Natural killer cell treated with Interleukin-12 subunit alpha and Interleukin-12 subunit beta and Interleukin-15 and Interleukin-18, amount 100 ng/mL, for 72 hours (primary cell): Measurements from ENCODE around the gene NTM. TPM values are rescaled to one million over a fixed set of nuclear protein-coding genes. Genes with fewer than 3 reads are reported as not detected.

Source experiments
- ATAC-seq, 2 donors: fragments of 150-1000 bp; cut with Tn5 transposase in 1 of 2; sonication (Bioruptor Pico), chemical (Tn5 transposase) in 1 of 2; 2 replicates each; pipeline ENCODE4 v1.10.0; 2021
- DNase-seq: peaks from one replicate; pipeline ENCODE4 v3.0.0; 2022; ENCODE audit warnings: low spot score
- H3K27ac Mint-ChIP-seq, 2 donors: 1 replicate in 1 of 2; 2 replicates in 1 of 2; pipeline ENCODE4 v1.8.0; 2022; ENCODE audit warnings: mixed read lengths in 2 of 2, mild to moderate bottlenecking in 1 of 2, moderate library complexity in 1 of 2
- H3K27me3 Mint-ChIP-seq, 2 donors: 1 replicate in 1 of 2; 2 replicates in 1 of 2; pipeline ENCODE4 v1.8.0; 2022; ENCODE audit warnings: mixed read lengths in 2 of 2
- H3K36me3 Mint-ChIP-seq: one replicate; pipeline ENCODE4 v1.8.0; 2022; ENCODE audit warnings: mixed read lengths
- H3K4me1 Mint-ChIP-seq, 2 donors: 1 replicate in 1 of 2; 2 replicates in 1 of 2; pipeline ENCODE4 v1.8.0; 2022; ENCODE audit warnings: low read depth in 2 of 2, mixed read lengths in 2 of 2, mild to moderate bottlenecking in 1 of 2
- H3K4me3 Mint-ChIP-seq: one replicate; pipeline ENCODE4 v1.8.0; 2022; ENCODE audit warnings: mixed read lengths
- H3K9me3 Mint-ChIP-seq: 2 replicates; pipeline ENCODE4 v1.8.0; 2022; ENCODE audit warnings: mixed read lengths
- total RNA-seq, 2 donors: library from RNA; stranded (reverse); gene quantifications; one replicate each; pipeline ENCODE4 v1.2.3, GENCODE V29; 2022

Gene NTM
- total RNA-seq, 2 donors from 2014 or later, result not detected

DNA sequence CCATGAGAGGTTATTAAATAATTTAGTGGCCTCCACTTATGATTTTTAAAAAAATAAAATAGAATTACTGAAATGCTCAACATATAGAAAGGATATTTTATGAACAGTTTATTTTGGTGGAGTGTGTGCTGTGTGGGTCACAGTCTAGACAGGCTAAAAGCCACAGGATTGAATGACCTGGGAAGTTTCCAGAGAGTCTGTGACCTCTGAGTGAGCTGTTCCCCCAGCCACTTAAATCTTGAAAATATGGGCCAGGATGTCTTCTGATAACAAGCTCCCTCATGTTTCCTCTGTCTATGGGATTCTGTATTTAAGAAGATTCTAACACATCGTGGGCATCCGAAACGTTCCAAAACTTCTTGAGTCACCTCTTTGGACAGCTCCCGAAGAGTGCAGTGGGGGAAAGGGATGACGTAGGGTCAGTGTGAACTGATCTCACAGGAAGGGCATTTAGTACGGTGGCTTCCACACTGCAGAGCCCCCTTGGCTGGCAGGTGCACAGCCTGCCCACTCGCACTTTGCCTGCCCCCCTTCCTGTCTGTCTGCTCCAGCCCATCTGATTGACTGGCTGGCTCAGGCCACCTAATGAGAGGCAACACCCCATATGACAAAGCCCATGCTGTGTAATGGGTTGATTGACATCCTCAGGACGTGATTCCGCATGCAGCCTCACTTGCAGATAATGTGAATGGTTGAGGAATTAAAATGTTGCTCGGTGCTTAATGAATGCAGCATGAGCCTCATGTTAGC lies 97.4 kb downstream of the NTM start:
- DNase-seq (no peak), ATAC-seq (no peak)
- no peaks in the 10 kb centered on the region for H3K36me3 Mint-ChIP-seq
- no peaks in the 10 kb centered on the region for H3K4me1 Mint-ChIP-seq
- no peak overlapping the region for H3K4me3 Mint-ChIP-seq
- H3K27me3 Mint-ChIP-seq, result peaks cover 7 to 29% of the 10 kb centered on the region in 2 donors
- no peak overlapping the region for H3K27ac Mint-ChIP-seq
- no peaks in the 10 kb centered on the region for H3K9me3 Mint-ChIP-seq

- Mint-ChIP-seq H3K9me3 (no peaks in the 10 kb centered on the region), H3K4me1 (no peaks in the 10 kb centered on the region), H3K36me3 (no peaks in the 10 kb centered on the region), H3K27me3 (peaks cover 6 to 25% of the 10 kb centered on the region in 2 donors), H3K27ac (no peak overlapping the region), H3K4me3 (no peak overlapping the region)
- DNase-seq, result no peak
- ATAC-seq, result no peak
Measured at GRCh38 chr11:131468565-131468964, 98.2 kb downstream of the NTM start.

GRCh38 chr11:131470216-131470925 lies 100.0 kb downstream of the NTM start:
- H3K27ac Mint-ChIP-seq, result no peak overlapping the region

DNA sequence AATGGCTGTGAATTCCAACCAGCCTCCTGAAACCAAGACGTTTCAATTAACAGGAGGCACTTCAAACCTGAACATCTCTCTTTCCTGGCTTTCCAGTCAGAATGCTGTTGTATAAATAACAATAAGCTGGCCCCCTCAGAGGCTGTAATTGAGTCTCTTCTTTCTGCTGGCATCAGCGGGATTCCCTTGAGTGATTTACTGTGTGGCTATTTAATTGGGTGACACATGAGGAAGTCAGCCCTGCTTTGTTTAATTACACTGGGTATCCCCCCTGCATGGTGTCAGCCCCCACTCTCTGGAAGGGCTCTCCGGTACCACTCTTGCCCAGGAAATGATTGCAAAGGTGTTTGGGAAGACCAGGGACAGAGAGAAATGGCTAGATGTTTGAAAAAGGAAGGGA lies 101.6 kb downstream of the NTM start:
- no peaks in the 10 kb centered on the region for H3K36me3 Mint-ChIP-seq
- H3K27ac Mint-ChIP-seq, result no peak overlapping the region
- H3K9me3 Mint-ChIP-seq, result peaks cover 7% of the 10 kb centered on the region
- H3K4me3 Mint-ChIP-seq, result no peak overlapping the region
- H3K27me3 Mint-ChIP-seq, result peaks cover 0 to 24% of the 10 kb centered on the region in 2 donors
- no peak for DNase-seq
- ATAC-seq, result no peak
- H3K4me1 Mint-ChIP-seq, result no peaks in the 10 kb centered on the region

More at GRCh38 chr11:131470216-131470925, 100.0 kb downstream of the NTM start:
- Mint-ChIP-seq H3K4me3 (no peak overlapping the region), H3K36me3 (no peaks in the 10 kb centered on the region), H3K4me1 (no peaks in the 10 kb centered on the region), H3K27me3 (peaks cover 2 to 25% of the 10 kb centered on the region in 2 donors), H3K9me3 (peaks cover 7% of the 10 kb centered on the region)
- DNase-seq, result no peak
- no peak for ATAC-seq

GRCh38 chr11:131474947-131475346 lies 104.5 kb downstream of the NTM start:
- Mint-ChIP-seq H3K27me3 (peaks cover 3 to 40% of the 10 kb centered on the region in 2 donors), H3K27ac (no peak overlapping the region), H3K4me1 (no peaks in the 10 kb centered on the region), H3K4me3 (no peak overlapping the region), H3K9me3 (peaks cover 13% of the 10 kb centered on the region), H3K36me3 (no peaks in the 10 kb centered on the region)
- ATAC-seq (no peak), DNase-seq (no peak)

DNA sequence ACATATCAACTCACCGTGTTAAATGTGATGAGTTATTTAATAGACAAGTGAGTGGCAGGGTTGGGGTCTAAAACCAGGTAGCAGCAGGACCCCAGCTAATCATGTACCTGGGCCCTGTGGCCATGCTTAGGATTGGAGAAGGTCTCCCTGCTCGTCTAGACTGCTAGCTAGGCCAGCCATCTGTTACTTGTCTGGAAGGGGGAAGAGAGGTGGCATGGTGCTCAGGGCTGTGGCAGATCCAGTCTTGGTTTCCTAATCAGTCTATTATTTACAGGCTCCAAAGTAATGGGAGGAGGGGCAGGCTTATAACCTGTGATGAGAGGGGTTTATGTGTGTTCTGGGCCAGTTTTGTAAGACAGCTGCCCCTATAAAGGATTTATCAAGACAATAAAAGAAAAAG lies 105.9 kb downstream of the NTM start:
- peaks cover 3 to 40% of the 10 kb centered on the region in 2 donors for H3K27me3 Mint-ChIP-seq
- DNase-seq (no peak), ATAC-seq (no peak)
- H3K9me3 Mint-ChIP-seq, result peaks cover 18% of the 10 kb centered on the region
- H3K4me3 Mint-ChIP-seq, result no peak overlapping the region
- no peak overlapping the region for H3K27ac Mint-ChIP-seq
- H3K4me1 Mint-ChIP-seq, result no peaks in the 10 kb centered on the region
- no peaks in the 10 kb centered on the region for H3K36me3 Mint-ChIP-seq

- Mint-ChIP-seq H3K27me3 (peaks cover 7 to 33% of the 10 kb centered on the region in 2 donors), H3K4me1 (no peaks in the 10 kb centered on the region), H3K36me3 (no peaks in the 10 kb centered on the region), H3K9me3 (peaks cover 21% of the 10 kb centered on the region), H3K4me3 (no peak overlapping the region), H3K27ac (no peak overlapping the region)
- ATAC-seq (no peak), DNase-seq (no peak)
Measured at GRCh38 chr11:131478341-131478740, 107.9 kb downstream of the NTM start.

DNA sequence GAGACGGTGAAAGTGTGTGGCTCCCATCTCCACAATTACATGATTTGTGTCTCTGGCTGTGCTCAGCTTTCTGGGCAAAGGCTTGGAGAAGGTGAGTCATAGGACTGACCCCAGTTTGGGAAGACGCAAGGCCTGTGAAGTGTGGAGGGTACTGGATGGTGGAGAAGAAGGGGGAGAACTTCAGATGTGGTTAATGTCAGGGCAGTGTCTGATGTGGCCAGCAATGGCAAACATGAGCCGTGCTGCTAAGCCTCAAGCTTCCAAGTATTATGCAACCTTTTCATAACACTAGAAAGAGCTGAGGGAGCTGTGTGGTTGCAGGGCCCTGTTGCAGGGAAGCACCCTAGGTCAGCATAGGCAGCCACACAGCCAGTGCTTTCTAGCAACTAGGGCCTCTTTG lies 110.9 kb downstream of the NTM start:
- ATAC-seq, result no peak
- H3K27me3 Mint-ChIP-seq, result peaks cover 7 to 15% of the 10 kb centered on the region in 2 donors
- H3K4me1 Mint-ChIP-seq, result no peaks in the 10 kb centered on the region
- H3K27ac Mint-ChIP-seq, result no peak overlapping the region
- no peak overlapping the region for H3K4me3 Mint-ChIP-seq
- no peak for DNase-seq
- H3K9me3 Mint-ChIP-seq, result peaks cover 14% of the 10 kb centered on the region
- H3K36me3 Mint-ChIP-seq, result no peaks in the 10 kb centered on the region

DNA sequence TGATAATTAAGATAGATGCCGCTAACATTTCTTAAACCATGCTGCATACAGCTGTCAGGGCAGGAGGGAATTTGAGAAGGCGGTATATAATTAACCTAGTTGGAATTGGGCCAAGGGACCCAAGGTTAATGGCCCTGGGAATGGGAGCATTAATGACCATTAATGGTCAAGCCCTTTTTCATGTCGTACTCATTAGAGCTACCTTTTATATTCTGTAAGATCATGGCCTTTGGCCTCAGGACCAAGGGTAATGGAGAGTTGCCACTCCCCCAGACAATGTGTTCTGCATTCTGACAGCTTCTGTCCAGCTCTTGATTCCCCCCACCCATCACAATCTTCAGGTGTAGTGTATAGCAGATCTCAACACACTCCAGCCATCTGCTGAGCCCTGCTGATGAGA lies 111.6 kb downstream of the NTM start:
- H3K27ac Mint-ChIP-seq, result no peak overlapping the region
- ATAC-seq, result no peak
- H3K4me3 Mint-ChIP-seq, result no peak overlapping the region
- peaks cover 7 to 15% of the 10 kb centered on the region in 2 donors for H3K27me3 Mint-ChIP-seq
- H3K9me3 Mint-ChIP-seq, result peaks cover 14% of the 10 kb centered on the region
- H3K36me3 Mint-ChIP-seq, result no peaks in the 10 kb centered on the region
- DNase-seq, result no peak
- no peaks in the 10 kb centered on the region for H3K4me1 Mint-ChIP-seq

DNA sequence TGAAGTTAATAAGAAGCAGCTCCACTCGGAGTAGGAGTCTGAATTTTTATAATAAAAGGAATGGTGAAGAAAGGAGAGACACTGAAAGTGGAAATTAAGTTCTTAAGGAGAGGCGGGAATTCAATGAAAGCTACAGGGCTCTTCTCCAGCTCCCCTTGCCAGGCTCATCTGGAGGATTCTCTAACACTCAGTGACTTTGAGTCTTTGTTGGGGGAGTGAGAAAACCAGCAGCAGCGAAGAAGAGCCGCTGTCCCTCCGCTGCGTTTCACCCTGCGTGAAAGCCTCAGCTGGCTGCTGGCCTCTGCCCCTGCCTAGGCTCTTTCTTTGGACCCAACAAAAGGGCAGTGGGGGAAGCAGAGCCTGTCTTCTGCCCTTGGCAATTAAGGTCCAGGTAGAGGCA lies 113.0 kb downstream of the NTM start:
- peaks cover 8% of the 10 kb centered on the region for H3K9me3 Mint-ChIP-seq

GRCh38 chr11:131483877-131484276 lies 113.5 kb downstream of the NTM start:
- ATAC-seq, result no peak
- no peaks in the 10 kb centered on the region for H3K36me3 Mint-ChIP-seq
- no peak overlapping the region for H3K27ac Mint-ChIP-seq

More for the DNA sequence above, 113.0 kb downstream of the NTM start:
- ATAC-seq (no peak), DNase-seq (no peak)
- Mint-ChIP-seq H3K4me3 (no peak overlapping the region), H3K27me3 (peaks cover 5 to 7% of the 10 kb centered on the region in 2 donors), H3K27ac (no peak overlapping the region), H3K36me3 (no peaks in the 10 kb centered on the region), H3K4me1 (no peaks in the 10 kb centered on the region)

DNA sequence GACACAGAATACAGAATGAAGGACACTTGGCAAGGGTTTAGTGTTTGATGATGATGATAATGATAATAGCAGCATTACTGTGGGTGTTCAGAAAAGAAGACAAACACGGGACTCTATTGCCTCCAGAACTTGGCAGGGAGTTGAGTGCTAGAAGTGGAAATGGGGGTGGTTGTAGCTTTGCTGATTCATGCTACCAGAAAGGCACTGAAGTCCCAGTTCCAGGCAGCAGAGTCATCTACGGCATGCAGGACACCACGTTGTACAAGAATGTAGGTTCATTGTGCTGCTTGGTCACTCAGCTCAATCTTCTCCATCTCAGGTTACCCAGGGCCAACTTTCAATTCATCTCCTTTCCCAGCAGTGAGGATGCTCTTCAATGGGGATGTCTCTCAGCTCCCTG lies 115.7 kb downstream of the NTM start:
- Mint-ChIP-seq H3K9me3 (peaks cover 5% of the 10 kb centered on the region), H3K36me3 (no peaks in the 10 kb centered on the region), H3K27me3 (peaks cover 0 to 3% of the 10 kb centered on the region in 2 donors), H3K4me3 (no peak overlapping the region), H3K4me1 (no peaks in the 10 kb centered on the region), H3K27ac (no peak overlapping the region)
- DNase-seq (no peak), ATAC-seq (no peak)

More at GRCh38 chr11:131483877-131484276, 113.5 kb downstream of the NTM start:
- no peak overlapping the region for H3K4me3 Mint-ChIP-seq
- H3K9me3 Mint-ChIP-seq, result peaks cover 8% of the 10 kb centered on the region
- H3K27me3 Mint-ChIP-seq, result peaks cover 4 to 7% of the 10 kb centered on the region in 2 donors
- DNase-seq, result no peak
- no peaks in the 10 kb centered on the region for H3K4me1 Mint-ChIP-seq

DNA sequence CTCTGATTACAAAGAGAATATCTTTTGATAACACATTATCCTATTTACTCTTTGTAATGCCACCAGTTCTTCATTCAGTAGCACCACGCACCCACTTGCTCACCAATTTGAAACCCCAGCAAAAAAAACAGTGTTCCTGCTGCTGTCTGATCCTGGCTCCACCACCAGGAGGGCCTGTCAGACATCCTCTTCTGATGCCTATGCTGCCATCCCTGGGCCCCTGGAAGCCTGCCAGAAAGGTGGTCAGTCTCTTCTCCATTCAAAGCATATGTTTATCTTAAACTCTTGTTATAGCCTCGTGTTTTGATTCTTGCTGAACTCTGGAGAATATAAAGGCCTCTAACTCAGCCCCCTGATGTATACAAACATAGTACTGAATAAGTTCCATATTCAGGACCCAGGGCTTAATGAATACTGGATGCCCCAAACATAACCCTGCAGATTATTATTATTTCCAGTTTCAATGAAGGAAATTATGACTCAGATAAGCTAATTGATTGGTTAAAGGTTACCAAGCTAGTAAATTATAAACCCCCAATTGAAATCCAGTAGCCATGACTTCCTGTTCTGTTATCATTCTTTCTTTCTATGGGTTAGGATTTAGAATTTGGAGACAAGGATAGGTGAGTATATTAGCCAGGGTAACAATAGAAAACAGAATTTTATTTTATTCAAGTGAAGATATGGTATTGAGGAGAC lies 116.7 kb downstream of the NTM start:
- no peaks in the 10 kb centered on the region for H3K36me3 Mint-ChIP-seq
- H3K27ac Mint-ChIP-seq, result no peak overlapping the region
- no peak for DNase-seq
- ATAC-seq, result no peak
- peaks cover 0 to 3% of the 10 kb centered on the region in 2 donors for H3K27me3 Mint-ChIP-seq
- no peaks in the 10 kb centered on the region for H3K4me1 Mint-ChIP-seq
- H3K9me3 Mint-ChIP-seq, result peaks cover 3% of the 10 kb centered on the region
- no peak overlapping the region for H3K4me3 Mint-ChIP-seq

DNA sequence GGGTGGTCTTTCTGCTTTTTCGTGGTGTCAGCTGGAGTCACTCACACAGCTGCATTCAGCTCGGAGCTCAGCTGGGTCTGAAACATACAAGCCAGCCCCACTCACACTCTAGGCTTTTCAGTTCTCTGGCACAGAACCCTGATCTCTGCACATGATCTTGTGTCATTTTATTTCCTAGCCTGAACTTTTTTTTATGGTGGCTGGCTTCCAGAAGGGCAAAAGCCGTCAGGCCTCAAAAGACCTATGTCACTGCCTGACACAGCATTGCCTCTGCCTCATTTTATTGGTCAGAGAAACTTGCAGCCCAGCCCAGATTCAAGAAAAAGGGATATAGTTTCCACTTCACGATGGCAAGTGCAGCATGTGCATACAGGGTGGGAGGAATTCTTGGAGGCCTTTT lies 117.8 kb downstream of the NTM start:
- no peaks in the 10 kb centered on the region for H3K36me3 Mint-ChIP-seq
- DNase-seq, result no peak
- H3K27me3 Mint-ChIP-seq, result no peaks in the 10 kb centered on the region
- H3K27ac Mint-ChIP-seq, result no peak overlapping the region
- H3K4me1 Mint-ChIP-seq, result no peaks in the 10 kb centered on the region
- H3K4me3 Mint-ChIP-seq, result no peak overlapping the region
- no peaks in the 10 kb centered on the region for H3K9me3 Mint-ChIP-seq
- ATAC-seq, result no peak
